ENCODE data around the gene FAR2.

DNA sequence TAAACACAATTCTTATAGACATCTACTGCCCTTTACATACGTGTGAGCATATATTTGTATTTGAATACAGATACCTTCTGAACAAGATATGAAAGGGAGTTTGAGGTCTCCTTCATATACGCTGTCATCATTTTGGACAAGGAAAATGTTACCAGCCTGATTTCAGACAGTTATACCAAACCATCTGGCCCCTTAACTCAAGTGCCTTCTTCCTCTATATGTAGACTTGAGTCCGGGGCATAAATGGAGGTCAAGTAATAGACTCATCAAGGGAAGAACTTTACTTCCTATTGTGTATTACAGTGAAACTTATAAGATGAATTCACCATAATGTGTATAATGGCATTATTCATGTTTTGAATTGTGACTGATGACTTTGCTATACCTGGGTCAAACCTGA is 52.2 kb downstream of the FAR2 start:
- no peak for TF ChIP-seq RAD21 (CRISPR knock-in tag; IDR thresholded peaks at IDR 0.05)
- TF ChIP-seq ZNF510 (CRISPR knock-in tag; IDR thresholded peaks at IDR 0.05; ENCODE audit: low read depth): no peak
- no peak for TF ChIP-seq MAX (IDR thresholded peaks at IDR 0.05)
- no peak for TF ChIP-seq SP1 (IDR thresholded peaks at IDR 0.05)
- no peak for TF ChIP-seq SP1 (CRISPR knock-in tag; IDR thresholded peaks at IDR 0.05)
- no peak for TF ChIP-seq CEBPB (IDR thresholded peaks at IDR 0.05; ENCODE audit: borderline replicate concordance, low read depth, low read length)
- TF ChIP-seq ZSCAN30 (CRISPR knock-in tag; IDR thresholded peaks at IDR 0.05): no peak
- TF ChIP-seq ZNF652 (CRISPR knock-in tag; IDR thresholded peaks at IDR 0.05; ENCODE audit: borderline replicate concordance, low read depth): no peak
- no peak for TF ChIP-seq NFATC3 (CRISPR knock-in tag; IDR thresholded peaks at IDR 0.05)
- TF ChIP-seq, protein P1, sequence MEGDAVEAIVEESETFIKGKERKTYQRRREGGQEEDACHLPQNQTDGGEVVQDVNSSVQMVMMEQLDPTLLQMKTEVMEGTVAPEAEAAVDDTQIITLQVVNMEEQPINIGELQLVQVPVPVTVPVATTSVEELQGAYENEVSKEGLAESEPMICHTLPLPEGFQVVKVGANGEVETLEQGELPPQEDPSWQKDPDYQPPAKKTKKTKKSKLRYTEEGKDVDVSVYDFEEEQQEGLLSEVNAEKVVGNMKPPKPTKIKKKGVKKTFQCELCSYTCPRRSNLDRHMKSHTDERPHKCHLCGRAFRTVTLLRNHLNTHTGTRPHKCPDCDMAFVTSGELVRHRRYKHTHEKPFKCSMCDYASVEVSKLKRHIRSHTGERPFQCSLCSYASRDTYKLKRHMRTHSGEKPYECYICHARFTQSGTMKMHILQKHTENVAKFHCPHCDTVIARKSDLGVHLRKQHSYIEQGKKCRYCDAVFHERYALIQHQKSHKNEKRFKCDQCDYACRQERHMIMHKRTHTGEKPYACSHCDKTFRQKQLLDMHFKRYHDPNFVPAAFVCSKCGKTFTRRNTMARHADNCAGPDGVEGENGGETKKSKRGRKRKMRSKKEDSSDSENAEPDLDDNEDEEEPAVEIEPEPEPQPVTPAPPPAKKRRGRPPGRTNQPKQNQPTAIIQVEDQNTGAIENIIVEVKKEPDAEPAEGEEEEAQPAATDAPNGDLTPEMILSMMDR (CRISPR knock-in tag; IDR thresholded peaks at IDR 0.05): no peak
- no peak for TF ChIP-seq POLR2AphosphoS2 (IDR thresholded peaks at IDR 0.05; ENCODE audit: low read depth, low read length)
- TF ChIP-seq ZNF296 (CRISPR knock-in tag; conservative IDR thresholded peaks at IDR 0.05): no peak
